DMS53 treated with DMSO at 0.1 percent for 48 hours (cell line): Measurements from ENCODE around the gene PKNOX2.

ENCODE experiments used
- DNase-seq: peaks from one replicate; lab custom pipeline; 2025; ENCODE audit not compliant: unreplicated experiment; lab: John Stamatoyannopoulos, UW

PKNOX2 gene

DNA sequence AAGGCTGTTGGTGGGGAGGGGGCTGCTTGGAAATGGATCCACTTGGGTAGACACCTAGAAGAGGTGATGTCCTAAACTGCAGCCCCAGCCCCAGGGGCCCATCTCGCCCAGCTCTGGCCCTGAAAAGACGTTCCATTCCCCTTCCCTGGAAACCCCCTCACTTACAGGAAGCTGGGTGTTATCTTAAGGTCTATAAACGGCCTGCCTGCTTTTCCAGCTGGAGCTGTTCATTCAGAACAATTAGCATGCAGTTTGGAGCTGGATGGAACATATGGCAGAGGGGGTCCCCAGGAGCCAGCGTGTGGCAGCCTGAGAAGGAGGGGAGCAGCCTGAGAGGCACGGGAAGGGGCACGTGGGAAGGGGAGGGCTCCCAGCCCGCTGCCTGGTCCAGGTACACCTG is 139.6 kb downstream of the PKNOX2 start:
- DNase-seq, result no peak

DNA sequence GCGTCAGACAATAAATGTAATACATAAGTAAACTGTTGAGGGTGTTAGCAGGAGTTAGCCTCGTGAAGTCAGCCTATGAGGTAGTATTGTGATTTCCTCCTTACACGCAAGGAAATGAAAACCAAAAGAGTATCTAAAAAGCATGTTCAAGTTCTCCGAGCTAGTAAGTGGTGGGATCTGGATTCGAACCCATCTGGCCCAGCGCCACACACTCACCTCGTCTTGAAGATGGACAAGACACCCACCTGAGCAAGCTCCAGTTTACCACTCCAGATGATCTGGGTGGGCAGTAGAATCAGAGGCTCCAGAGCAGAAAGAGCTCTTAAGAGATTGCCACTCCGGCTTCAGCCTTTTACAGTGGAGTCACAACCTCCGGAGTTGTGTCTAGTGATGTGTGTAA is 140.3 kb downstream of the PKNOX2 start:
- no peak for DNase-seq

DNA sequence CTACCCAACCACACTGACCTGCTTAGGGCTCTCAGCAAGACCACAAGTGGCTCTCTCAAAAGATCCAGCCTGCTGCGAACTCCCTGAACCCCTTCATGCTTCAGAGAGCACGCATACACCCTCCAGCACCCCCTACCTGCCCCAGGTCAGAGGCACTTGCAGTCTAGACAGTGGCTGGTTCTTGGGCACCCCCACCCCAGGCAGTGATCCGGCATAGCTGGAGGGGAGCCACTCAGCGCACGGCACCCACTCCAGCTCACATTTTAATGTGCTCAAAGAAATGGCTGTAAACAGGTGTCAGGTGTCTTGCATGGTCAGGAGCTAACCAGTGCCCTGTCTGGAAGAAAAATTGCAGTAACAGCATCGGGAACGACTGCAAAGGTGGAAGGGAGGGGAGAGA is 140.8 kb downstream of the PKNOX2 start:
- DNase-seq, result no peak

DNA sequence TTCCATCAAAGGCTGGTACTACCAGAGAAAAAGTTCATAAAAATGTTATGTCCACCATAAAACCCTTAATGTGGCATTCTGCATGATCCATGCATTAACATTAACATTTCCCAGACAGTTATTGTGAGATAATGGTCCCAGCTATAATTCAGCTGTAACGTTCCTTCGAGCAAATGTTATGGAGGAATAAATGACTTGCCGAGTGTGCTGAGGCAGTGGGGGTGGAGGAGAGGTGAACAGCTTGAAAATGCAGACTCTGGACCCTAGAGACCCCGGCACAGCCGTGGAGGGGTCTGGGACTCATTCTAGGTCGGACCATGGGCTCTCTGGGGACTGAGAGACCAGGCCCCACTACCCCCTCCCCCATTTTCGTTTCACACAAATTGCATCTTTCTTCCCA is 141.9 kb downstream of the PKNOX2 start:
- no peak for DNase-seq

DNA sequence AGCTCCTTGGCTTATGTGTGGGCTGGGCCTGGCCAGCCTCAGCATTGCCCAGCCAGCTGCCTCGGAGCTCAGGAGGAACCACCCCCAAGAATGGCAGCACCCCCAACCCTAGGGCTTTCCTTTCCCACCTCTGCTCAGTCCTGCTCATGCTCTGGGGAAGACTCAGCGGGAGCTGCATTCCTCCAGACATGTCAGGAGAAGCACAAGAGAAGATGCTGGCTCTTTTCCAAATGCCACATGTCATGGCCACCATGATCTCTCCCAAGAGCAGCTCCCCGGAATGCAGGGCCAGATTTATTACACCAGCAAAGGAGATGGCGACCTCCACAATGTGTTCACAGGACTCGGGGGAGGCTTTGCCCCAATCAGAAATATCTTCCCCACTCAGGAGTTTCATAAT is 143.7 kb downstream of the PKNOX2 start:
- DNase-seq, result no peak

DNA sequence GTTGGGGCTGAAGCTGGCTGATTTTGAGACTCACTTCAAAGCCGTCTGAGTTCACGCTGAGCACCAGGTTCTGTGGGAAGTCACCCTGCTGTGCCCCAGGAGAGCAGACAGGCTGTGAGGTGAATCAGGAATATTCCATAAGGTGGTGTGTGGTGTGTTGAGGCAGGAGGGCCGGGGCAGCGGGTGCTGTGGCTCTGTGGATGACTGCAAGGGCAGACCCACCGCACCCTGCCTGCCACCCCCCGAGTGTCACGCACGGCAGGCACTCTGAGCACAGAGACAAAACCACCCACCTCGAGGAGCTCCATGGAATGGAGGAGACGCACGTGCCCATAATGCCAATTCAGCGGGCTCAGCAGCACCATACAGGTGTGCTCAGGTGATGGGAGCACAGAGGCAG is 147.8 kb downstream of the PKNOX2 start:
- no peak for DNase-seq

DNA sequence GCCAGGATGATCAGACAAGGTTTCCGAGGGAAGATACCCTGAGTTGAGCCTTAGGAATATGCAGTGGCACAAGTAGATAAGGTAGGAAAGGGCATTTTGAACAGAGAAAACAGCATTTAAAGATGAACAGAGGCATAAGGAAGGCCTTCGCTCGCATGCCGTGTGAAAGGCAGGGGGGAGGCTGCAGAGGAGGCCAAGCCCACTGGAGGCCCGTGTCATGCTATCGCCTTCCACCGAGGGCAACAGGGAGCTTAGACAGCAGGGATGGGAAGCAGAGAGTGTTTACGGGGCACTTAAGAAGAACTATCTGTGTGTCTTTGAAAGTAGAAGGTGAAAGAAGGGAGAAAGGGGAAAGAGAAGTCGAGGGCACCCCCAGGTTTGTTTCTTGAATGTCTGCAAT is 148.3 kb downstream of the PKNOX2 start:
- no peak for DNase-seq

DNA sequence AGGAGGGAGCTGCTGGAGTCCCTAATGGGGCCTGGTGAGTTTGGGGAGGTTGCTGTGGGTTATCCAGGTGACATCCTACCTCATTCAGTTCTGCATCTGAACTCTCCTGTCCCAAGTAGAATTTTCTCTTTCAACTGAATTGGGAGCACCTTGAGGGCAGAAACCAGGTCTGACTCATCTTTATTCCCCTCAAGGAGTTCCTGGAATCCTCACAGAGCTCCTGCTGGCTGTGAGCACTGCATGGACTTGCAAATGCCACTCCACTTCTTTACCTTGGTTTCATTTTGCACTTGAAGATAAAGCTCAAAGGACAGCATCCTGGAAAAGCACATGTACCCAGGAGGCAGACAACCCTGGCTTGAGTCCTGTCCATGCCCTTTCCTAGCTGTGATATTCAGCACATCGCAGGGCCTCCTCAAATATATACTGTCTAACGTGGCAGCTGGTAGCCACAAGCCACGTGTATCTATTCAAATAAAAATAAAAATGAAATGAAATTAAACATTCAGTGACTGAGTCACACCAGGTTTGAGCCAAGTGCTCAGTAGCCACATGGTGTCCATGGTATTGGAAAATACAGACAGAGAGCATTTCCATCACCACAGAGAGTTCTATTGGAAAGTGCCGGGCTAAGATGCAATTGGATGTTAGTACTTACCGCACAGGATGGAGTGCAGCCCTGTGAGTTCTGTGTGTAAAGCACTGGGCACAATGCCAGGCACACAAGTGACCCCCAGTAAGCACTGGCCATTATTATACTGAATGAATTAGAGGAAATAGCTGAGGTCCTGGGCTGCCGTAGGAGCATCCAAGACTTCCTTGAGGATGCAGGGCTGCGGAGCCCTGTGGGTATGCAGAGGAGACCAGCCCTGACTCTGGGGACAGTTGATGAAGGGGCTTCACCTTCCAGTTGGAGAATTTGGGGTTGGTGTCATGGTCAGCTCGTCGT is 149.0 kb downstream of the PKNOX2 start:
- DNase-seq, result no peak

DNA sequence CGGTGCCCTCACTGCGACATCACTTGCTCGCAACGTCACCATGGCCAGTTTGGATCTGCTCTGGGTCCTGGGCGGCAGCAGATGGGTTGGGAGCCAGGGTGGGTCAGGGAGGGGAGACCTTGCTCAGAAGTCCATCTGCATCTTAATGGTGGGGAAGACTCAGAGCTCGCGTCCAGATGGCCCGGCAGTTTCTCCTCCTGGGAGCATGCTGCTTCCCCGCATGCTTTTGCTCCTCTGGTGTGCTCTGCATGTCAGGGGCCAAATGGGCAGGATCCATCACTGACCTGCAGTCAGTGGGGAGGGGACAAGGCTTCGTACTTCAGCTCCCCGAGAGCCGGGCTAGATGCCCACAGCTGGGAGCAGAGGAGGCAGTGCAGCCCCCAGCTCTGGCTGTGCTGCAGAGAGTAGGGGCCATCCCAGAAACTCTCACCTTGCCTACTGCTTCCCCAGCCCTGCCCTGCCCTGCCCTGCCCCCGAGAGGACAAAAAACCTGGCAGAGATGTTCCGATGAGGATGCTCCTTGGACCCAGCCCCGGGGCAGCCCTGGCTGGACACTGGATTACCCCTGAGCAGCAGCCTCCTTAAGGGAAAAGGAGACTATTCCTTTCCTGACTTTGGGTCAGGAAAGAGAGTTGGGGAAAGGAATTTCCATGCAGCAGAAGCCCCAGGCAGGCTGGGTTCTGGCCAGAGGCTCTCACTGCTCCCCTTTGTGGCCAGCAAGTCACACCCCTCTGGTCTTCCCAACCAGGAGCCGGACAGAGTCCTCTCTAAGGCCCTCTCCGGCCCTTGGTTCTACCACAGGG is 149.9 kb downstream of the PKNOX2 start:
- no peak for DNase-seq

DNA sequence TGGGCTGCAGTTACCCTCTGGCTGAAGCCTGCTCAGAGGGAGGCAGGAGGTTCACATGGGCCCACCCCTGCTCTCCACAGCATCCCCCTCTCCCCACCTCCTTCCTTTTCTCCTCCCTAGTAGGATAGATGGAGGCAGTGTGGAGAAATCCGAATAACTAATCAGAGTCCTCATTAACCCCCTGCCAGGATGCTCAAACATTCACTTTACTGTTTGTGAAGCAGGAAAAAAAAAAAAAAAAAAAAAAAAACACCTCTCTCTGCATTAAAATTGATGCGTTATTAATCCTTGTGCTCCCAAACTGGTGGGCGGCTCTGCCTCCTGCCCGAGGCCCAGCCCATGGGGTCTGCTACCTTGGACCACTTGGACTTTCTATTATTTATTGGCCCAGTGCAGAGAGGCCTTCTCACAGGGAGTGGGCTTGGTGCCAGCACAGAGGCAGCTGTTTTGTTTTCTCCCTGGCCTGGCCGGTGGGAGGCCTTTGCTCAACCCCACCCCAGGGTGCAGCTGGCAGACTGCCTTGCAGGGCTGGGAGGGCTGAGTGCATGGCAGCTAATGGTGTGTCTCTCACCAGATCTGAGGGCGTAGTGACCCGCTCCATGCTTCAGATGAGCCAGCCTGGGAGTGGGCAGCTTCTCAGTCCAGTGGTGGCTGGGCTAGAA is 150.7 kb downstream of the PKNOX2 start:
- DNase-seq, result no peak

DNA sequence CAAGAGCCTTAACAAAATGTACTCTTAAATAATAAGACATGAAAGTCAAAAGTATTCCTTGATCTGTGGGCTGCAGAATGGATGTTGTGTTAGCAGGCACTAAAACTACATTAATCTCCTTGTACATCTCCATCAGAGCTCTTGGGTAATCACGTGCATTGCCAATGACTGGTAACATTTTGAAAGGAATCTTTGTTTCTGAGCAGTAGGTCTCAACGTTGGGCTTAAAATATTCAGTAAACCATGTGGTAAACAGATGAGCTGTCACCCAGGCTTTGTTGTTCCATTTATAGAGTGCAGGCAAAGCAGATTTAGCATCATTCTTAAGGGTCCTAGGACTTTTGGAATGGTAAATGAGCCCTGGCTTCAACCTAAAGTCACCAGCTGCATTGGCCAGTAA is 152.9 kb downstream of the PKNOX2 start:
- no peak for DNase-seq

DNA sequence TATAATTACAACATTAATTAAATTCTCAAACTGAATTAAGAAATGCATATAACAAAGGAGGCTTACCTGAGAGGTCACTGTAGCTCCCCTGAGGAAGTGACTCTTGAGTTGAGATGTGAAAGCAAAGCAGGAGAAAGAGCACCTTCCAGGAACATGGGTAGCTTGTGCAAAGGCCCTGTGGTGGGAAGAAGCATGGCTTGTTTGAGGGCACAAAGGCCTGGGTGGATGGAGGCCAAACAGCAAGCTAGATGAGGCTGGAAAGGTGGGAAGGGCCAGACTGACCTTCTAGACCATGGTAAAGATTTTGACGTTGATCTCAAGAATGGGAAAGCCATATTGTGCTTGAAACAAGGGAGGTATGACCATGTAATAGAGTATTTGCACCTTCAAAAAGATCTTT is 155.1 kb downstream of the PKNOX2 start:
- no peak for DNase-seq

DNA sequence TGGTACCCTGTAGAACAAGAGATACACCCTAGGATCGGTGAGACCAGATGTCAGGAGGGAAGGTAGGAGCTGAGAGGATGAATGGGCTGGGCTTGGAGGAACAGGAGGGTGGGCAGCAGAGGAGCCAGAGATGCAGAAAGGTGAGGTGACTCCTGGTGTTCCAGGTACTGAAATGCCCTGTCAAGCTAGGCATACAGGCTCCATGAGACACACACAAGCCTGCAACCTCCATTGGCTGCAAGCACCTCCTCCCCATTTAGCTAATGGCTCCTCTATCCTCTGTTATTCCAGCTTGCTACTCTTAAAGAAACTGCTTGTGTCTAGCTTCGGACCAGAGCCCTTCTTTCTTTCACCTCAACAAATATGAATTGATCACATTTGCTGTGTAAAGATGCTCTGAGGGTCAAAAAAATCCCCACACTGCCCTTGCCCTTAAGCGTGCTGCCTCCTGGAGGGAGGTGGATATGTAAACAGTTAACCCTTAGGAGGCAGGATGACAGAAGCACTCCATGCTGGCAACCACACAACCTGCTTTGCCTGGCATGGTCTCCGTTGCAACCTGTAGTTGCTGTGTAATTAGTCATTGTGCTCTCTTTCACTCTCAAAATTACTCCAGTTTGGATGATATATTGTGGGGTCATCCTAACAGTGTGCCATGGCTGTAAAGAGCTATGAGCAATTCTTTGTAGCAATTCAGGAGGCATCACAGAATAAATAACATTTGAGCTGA is 156.0 kb downstream of the PKNOX2 start:
- DNase-seq, result no peak

DNA sequence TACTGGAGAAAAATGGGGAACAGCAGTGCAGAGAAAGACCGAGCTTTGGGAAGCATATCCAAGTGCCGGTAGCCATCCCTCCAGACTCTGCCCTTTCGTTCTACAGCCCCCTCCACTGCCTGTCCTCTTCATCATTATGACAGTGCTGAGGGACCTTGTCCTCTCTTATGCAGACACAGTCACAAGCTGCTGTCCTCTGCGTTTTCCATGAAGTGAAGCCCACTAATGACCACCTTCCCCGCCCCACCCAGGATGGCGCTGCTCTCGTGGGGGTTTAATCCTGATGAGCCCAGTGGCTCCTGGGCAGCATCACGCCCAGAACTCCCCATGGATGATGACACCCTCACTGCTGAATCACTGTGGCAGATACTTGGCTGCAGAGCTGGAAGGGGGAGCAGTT is 157.7 kb downstream of the PKNOX2 start:
- DNase-seq, result no peak

DNA sequence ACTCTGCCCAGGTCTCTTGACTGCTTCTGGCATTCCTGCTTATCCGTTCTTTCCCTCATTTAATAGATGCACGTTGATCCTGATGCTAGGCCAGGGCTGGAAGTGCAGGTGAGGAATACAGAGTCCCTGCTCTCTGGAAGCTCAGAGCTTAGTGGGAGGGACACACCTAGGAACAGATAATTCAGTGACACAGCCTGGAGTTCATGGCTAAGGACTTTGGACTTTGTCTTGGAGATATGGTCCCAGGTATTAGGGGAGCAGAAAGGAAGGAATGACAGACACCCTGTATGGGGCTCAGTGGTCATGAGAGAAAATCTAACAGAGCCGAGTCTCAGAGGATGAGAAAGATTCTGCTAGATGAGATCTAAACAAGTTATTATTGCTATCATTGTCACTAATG is 160.6 kb downstream of the PKNOX2 start:
- no peak for DNase-seq

DNA sequence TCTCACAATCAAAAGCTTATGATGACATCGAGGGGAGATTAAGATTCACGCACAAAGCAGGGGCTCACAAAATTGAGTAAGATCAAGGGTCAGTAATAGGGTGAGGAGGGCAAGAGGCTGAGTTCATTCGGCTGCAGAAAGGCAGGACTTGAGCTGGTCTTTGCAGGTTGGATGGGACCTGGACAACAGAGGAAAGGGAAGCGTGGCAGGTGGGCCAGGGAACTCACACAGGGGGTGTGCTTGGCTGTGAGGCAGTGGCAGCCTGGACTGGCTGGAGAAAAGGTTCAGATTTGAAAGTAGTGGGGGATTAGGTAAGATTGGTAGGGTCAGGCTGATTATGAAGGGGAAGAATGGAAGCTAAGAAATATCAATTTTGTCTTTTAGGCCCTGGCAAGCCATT is 161.6 kb downstream of the PKNOX2 start:
- DNase-seq, result no peak

DNA sequence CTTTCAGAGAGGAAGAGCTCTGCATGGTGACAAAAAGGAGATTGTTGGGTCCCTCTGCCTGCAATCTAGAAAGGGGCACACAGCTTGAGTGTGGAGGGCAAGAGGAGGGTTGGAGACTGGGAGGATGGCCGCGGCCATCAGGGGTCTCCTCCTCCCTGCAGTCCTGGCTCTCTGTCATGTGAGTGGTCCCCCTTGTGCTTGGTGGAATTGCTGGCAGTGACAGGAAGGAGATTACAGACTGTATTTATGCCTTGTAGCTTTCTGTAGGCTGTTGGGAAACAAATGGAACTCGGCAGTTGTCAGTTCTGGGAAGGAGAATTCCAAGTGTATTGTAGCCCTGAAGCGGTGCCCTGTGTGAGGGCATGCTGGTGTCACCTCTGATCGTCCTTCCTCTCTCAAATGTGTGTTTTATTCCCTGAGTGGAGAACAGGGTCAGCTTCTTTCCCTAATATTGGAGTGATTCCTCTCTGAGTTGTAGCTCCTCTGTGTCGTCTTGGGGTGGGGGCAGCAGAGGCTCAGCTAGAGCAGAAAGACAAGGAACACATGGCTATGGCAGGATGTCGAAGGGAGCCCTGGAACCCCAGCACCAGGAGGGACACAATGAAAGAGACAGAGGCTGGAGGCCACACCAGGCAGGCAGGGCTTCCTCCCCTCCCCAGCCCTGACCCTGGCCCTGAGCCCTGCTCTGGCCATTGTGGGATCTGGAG is 163.1 kb downstream of the PKNOX2 start:
- DNase-seq, result no peak

DNA sequence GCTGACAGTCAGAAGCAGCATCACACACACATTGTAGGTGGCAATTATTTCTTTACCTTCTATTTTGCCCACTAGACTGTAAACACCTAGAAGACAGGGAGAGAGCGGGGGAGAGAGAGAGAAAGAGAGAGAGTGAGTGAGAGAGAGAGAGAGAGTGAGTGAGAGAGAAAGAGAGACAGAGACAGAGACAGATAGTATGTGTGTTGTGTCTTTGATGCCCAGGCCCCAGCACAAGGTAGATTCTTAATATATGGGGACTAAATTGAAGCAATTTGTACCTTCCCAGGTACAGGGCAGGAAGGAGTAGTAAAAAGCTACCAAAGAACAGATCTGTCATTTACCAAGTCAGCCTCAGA is 163.7 kb downstream of the PKNOX2 start:
- DNase-seq, result no peak

DNA sequence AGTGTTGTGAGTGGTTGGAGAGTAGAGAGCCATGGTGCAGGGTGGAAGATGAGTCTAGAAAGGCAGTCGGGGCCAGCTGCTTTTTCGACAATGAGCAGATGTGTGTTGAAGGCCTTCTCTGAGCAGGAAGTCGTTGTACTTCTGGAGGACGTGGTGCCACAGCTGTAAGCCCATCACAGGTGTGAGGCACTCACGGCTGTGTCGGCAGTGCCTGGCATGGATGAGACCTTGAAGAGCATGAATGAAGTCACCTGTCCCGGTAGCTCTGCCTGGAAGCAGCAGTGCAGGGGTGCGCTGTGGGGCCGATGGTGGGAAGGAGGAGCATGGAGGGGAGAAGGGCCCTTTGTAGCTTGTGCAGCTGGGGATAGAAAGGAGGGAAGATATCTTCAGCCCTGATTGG is 165.2 kb downstream of the PKNOX2 start:
- DNase-seq, result no peak

DNA sequence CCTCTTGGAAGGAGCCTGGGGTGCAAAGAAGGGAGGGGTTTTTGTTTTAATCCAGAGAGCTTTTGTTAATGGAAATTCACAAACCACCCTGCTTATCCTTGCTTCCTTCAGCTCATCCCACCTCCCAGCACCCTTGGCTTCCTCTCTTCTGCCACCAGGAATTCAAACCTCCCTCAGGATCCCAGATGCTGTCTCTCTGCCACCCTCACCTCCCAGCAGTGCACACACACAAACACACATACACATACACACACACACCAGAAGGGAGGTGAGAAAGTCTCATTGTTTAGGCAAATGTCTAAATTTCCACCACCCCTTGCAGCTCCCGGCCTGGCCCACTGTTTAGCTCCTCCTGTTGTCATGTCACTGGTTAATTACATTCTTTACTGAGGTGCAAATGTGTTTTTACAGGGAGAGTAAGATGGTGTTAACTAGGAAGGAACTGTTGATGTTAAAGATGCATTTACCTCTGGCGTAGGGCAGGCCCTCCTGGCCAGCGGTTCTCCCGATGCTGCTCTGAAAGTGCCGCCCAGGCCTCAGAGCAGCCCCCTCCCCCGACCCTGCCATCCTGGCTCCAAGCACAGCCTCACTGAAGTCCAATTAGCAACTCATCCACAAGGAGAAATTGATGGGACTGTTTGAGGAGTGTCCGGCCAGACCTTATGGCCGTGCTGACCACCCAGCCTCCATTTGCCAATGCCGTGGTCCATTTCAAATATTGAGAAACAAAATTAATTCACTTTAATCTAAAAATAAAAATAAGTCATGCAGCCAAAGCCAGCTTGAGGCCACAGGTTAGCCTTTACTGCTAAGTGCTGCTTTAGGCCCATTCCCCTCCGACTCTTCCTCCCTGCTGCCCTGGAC is 166.1 kb downstream of the PKNOX2 start:
- no peak for DNase-seq
